Frontal cortex (tissue), 4 donors: Measurements from ENCODE around the gene MPEG1. TPM values are rescaled to one million over a fixed set of nuclear protein-coding genes. Genes with fewer than 3 reads are reported as not detected.
A peak's percentile ranks its signal among the peaks of the same experiment; 100 is the strongest.

ENCODE experiments used
- DNase-seq, 2 donors: peaks; one replicate each; pipeline ENCODE4 v3.0.0; 2012; ENCODE audit warnings: low spot score in 2 of 2
- FAIRE-seq: peaks from 2 replicates; lab custom pipeline; 2012; peaks lifted over from hg19 to GRCh38; lab: Jason Lieb, UNC
- total RNA-seq: library from RNA; depleted of rRNA; stranded (reverse); fragments of >200 nt; gene quantifications from one replicate; pipeline ENCODE4 v1.2.3, GENCODE V29; 2014
- donor health status: control.
- donor health status: control.
- donor health status: control.

The MPEG1 gene
- total RNA-seq, 1 donor from 2014 or later = 2.0 TPM

DNA sequence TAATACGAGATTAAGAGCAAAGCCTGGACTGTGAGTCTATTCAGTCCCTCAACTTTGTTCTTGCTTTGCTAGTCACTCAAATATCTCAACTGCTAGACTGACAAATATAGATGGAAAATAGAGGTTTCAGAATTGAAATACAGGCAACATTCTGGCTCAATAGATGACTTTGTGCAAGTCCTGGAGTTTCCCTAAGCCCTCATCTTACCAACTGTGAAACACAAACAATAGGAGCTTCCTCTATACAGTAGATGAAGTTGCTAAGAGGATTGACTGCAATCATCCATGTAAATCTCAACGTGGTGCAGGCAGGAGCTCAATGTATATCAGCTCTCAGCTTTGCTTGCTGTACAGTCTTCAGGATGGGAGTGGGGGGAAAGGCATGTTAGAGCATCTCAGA, 6.2 kb upstream of the MPEG1 start:
- no peak for DNase-seq
- no peak for FAIRE-seq

- DNase-seq = no peak
These were observed 5.6 kb upstream of the MPEG1 start for GRCh38 chr11:59218319-59218718.

DNA sequence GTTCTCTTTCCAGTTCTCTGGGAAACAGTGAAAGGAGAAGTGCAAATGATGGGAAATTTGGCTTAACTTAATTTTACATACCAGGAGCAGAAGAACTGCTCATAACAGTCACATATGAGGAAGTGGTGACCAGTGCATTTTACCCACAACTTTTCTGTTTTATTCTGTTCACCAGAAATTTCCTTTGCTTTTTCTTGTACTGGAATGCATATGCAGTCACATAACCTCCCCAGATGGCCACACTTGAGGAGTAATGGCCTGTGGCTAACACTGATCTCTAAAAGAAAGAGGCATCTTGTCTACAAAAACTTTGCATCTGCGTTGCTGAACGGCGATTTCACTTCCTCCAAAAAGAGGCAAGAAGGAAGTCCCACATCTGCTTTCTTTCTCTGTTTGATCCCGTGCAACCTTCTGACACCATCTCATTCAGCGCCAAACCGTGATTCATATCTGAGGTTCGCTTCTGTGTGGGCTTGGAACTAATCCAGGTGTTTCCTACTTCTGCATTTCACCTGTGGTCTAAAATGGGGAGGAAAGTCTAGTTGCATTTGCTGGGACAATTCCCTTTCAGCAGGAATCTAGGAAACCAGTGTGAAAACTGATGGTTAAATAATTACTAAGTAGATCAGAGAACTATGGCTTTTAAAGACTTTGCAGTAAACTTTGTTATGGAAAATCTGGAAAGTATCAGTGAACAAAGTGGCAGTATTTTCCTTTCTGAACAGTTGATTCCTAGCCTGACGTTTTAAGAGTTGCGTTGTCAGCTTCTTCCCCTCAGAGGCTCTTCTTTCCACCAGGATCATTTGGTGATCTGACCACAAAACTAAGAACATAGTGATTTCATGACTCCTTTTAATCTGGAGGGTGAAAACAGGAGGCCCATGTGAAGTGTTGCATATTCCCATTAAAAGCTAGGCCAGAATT, 4.2 kb upstream of the MPEG1 start:
- no peak for DNase-seq
- FAIRE-seq = no peak

More at GRCh38 chr11:59218319-59218718, 5.6 kb upstream of the MPEG1 start:
- no peak for FAIRE-seq

DNA sequence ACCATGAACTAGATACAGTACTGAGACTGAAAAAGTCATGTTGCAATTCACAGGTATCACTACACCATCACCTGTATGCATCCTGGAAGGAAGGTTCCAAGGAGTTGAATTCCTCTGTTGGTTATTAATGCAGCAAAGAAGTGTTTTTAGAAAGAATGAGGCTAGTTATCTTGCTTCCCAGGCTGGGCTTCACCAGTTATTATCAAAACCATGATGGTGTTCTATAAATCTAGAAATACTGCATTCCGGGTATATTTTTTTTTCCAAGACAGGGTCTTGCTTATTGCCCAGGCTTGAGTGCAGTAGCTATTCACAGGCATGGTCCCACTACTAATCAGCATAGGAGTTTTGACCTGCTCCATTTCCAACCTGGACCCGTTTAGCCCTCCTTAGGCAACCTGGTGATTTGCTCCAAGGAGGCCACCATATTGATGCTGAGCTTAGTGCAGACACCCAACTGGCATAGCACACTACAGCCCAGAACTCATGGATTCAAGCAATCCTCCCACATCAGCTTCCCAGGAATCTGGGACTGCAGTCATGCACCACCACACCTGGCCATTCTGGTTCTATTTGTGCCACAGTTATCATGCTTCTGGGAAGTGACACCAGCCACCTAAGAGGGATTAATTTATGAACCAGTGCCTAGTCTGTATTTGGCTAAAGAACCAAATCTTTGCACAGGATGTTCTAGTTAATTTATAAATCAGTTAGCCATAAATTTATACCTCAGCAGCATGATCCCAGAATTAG, 1.6 kb upstream of the MPEG1 start:
- DNase-seq (no peak), FAIRE-seq (no peak)

DNA sequence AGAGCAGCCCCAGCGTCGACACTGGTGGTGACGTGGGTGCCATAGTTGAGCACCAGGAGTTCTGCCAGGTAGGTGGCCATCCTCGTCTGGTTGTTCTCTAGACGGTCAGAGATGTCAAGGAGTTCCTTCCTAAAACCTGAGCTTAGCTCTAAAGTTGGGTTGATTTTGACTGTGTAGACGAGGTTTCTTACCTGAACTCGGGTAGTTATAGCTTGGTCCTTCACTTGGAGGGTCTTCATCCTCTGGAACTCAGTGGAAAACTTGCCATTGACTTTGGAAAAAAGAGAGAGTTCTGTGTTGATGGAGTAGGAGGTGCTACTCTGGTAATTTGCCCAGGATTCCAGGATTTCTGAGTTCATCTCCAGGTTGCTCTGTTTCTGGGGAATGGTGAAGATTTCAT, 505 bp downstream of the MPEG1 start:
- FAIRE-seq (no peak), DNase-seq (no peak)

DNA sequence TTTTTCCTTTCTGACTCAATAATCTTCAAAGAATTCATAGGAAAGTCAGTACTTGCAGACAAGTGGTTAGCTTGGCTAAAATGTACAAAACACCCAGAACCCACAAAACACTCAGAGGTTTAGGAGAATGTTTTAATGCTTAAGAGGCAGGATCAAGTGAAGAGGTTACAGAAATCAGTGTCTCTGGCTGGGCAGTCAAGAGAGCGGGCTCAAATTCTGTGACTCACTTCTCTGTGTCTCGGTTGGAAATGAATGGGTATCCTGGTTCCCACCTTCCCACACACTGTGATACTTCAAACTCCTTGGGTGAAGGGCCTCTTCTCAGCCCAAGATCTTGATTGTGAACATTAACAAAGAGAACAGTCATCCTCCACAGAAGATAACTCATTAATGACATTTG, 3.8 kb downstream of the MPEG1 start:
- FAIRE-seq = no peak
- no peak for DNase-seq

- DNase-seq = peak in 1 of 2 donors; percentile 39
- no peak for FAIRE-seq
These were observed 4.7 kb downstream of the MPEG1 start for GRCh38 chr11:59207988-59208451.

DNA sequence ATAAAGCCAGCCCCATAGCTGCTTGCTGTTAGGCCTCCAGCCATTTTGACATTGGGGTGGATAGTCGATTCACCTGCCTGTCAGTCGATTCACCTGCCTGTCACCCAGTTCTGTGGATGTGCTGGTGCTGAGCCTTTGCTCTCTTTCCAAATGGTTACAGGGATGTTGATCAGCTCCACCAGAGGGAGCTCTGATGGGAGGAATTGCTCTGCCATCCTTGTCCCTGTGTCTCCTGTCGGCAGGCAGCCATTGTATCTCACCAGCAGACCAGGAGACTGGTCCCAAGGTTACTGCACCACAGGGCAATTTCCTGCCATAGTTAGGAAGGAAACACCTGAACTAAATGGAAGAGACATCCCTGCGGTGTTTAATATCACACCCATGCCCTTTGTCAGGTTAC, 6.1 kb downstream of the MPEG1 start:
- no peak for FAIRE-seq
- no peak for DNase-seq

DNA sequence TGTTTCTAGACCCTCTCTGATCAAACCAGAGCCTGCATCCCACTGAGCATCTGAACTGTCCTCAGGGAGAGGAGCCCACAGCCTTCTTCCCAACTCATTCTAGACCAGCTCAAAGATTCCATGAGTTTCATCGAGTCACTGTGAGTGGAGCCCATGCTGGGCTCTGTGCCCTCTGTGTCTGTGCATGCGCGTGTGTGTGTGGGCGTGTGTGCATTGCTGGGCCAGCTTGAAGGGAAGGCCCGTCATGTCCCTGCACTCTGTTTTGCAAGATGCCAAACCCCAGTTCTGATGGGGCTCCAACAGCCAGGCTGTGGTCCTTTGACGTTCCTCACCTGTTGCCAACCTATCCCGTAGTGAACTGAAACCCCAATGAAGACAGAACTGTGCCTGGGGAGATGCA, 7.1 kb downstream of the MPEG1 start:
- DNase-seq = no peak
- no peak for FAIRE-seq

DNA sequence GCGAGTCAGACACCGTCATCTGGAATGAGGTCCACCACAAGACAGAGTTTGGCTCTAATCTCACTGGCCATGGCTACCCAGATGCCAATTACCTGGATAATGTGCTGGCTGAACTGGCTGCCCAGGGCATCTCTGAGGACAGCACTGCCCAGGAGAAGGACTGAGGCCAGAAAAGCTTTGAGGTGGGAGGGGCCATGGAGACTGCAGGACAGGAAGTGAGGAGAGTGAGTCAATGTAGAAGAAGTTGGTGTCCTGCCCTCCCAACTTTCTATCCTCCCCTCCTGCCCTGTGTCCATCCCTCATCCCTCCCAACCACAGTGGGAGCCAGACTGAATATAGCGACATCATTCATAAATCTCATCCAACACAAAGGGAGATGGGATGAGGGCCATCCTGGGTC, 8.0 kb downstream of the MPEG1 start:
- no peak for FAIRE-seq

DNA sequence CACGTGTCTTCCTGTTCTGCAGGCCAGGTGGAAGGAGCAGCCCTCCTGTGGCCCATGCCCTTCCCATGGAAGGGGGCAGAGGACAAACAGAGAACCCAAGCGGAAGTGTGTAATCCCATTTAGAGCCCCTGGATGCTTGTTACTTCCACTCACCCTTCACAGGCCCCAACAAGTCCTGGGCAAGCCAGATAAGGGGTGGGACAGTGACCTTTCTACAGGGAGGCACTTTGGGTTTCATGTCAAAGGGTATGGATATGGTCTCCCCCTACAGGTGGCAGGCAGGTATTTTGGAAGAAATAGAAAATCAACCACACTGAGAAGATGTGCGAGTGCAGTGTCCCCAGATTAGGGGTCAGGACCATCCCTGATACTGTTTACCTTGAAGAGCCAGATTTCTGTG, 11.4 kb downstream of the MPEG1 start:
- FAIRE-seq (no peak), DNase-seq (no peak)

More for the DNA sequence above, 8.0 kb downstream of the MPEG1 start:
- DNase-seq = no peak

DNA sequence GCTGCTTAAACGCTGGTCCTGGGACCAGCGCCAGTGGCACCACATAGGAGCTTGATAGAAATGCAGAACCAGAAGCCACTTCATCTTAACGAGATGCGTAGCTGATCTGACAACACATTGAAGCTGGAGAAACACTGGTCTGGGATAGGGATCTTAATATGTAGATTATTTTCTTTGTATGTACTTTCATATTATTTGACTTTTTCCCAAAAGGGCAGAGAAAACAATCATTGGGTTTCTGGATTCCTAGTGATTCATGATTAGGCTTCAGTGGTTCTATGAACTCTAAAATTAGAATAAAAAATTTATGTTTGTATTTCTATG, 12.3 kb downstream of the MPEG1 start:
- no peak for FAIRE-seq
- DNase-seq = no peak

- FAIRE-seq (no peak), DNase-seq (no peak)
These were observed 12.9 kb downstream of the MPEG1 start for GRCh38 chr11:59199546-59200422.

GRCh38 chr11:59198726-59199125, 14.0 kb downstream of the MPEG1 start:
- DNase-seq (no peak), FAIRE-seq (no peak)

DNA sequence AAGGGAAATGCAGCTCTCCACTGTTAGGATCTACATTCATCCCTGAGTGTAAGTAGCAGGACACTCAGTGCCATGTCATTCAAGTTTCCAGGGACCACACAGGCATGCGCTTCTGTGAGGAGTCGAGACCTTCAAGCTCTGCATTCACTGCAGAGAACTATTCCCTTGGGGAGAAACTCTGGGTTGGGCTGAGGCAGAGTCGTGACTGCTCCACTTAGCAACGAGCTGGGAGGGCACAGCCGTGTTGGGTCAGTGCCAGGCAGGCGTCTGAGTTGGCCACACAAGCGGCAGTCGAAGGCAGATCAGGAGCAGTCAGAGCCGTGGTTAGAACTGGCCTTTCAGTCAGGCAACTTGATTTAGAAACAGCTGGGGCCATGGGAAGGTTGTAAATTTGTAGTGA, 14.7 kb downstream of the MPEG1 start:
- peak in 1 of 2 donors; percentile 62 for DNase-seq
- no peak for FAIRE-seq

GRCh38 chr11:59196777-59197176, 15.9 kb downstream of the MPEG1 start:
- DNase-seq (no peak), FAIRE-seq (no peak)

DNA sequence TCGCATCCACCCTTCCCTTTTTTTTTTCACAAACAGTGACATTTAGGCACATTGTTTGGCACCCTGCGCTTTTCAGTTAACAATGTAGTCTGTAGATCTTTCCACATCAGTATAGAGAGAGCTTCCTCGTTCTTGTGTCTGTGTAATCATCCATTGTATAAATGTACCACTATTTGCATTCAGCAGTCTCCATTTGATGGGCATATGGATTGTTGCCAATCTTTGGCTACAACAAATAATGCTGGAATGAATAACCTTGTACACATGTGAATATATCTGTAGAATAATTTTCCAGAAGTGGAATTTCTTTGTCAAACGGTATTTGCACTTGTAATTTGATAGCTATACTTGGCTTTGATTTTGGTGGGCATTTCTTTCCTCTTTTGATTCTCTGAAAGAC, 17.1 kb downstream of the MPEG1 start:
- FAIRE-seq = no peak
- DNase-seq = no peak

- DNase-seq = no peak
- no peak for FAIRE-seq
These were observed 19.1 kb downstream of the MPEG1 start for GRCh38 chr11:59193587-59194130.

DNA sequence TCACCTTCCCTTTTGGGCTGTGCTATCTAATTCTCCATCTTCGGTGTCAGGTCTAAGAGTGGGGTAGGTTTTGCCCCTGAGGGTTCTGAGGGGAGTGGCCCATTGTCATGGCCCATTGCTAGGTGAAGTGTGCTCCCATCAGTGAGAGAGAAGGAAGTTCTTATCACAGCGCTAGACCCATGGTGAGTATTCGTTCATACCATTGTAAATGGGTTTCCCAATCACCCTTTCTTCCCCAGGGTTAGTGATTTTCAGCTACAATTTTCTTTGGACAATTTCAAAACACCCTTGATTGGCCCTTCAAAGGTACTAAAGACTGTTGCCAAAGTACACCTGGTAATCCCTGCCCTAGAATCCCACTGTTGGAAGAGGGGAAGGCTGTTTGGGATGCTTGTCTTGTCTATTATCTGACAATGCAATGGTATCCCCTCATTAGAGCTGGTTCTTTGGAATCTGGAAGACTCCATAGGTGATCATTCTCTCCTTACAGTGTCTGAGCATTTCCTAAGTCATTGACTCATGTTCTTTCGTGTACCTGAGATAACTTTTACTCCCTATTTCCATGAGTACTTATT, 20.2 kb downstream of the MPEG1 start:
- no peak for FAIRE-seq
- no peak for DNase-seq

DNA sequence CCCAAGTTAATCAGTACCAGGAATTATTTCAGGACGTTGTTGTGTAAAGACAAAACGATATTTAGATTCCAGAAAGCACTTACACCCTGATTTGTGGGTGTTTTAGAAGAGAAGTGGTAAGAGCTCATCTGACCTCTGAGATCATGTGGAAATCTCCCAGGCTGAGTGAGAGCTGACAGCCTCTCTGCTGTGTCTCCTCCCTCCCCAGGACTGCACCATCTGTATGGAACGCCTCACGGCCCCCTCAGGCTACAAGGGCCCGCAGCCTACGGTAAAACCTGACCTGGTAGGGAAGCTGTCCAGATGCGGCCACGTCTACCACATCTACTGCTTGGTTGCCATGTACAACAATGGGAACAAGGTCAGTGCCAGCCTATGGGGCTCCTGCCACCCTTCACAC, 20.8 kb downstream of the MPEG1 start:
- no peak for FAIRE-seq
- no peak for DNase-seq
